Measurements from ENCODE around the gene FTO. TPM values are rescaled to one million over a fixed set of nuclear protein-coding genes. Genes with fewer than 3 reads are reported as not detected.

The FTO gene
- total and polyA plus RNA-seq, 5 donors from 2014 or later = 58.6 to 97.6 (median 93.4) TPM

DNA sequence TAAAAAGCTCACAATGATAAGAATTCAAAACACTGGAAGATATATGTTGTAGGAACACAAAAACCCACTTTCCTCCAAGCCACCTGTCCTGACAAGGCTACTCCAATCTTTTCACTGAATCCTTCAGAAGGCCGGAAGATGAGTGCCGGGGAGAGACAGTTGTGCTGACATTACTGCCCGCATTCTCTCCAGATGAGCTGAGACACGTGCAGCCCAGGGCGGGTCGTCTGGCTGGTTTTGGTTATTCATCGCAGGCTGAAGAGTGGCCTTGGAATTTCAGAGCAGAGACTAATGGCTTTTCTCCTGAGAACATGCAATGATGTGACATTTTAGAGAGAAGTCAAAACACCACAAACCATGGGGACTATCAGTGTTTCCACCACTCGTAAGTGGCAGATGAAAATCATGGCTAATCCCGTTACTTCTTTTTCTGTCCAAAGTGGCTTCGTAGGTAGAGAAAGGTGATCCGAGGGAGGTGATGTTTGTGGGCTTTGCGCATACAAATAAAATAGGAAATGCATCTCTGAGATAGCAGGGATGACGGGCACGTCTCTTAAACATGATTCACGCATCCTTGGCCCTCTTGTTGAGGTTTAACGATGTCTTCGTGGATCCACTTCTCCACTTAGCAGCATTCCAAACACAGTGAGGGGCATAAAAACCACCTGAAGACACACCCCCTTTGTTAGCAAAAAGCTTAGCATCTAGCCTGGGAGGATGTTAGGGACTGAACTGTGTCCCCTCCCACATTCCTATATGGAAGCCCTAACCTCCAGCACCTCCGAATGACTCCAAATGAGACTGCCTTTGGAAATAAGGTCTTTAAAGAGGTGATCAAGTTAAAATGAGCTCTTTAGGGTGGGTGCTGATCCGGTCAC is 448.6 kb downstream of the FTO start:
- no peaks in the 10 kb centered on the region for H3K27me3 ChIP-seq (ENCODE audit: control insufficient read depth, insufficient read depth, low read length)
- H3K27me3 Mint-ChIP-seq = peaks cover 4% of the 10 kb centered on the region
- no peaks in the 10 kb centered on the region for H3K4me1 ChIP-seq (ENCODE audit: control insufficient read depth, insufficient read depth, low read length, poor library complexity, severe bottlenecking)
- peaks cover 0 to 4% (median 1%) of the 10 kb centered on the region in 7 donors for H3K9me3 Mint-ChIP-seq
- no peaks in the 10 kb centered on the region for H3K36me3 ChIP-seq (ENCODE audit: control insufficient read depth, insufficient read depth, low read length)
- no peak overlapping the region for H3K4me3 ChIP-seq (ENCODE audit: low read depth, low read length)
- H3K4me1 Mint-ChIP-seq = no peaks in the 10 kb centered on the region
- H3K27ac Mint-ChIP-seq = no peak overlapping the region
- H3K9me3 ChIP-seq (ENCODE audit: control insufficient read depth in 2 of 2, low read length in 2 of 2) = no peaks in the 10 kb centered on the region
- no peak overlapping the region for H3K27ac ChIP-seq (ENCODE audit: insufficient read depth, low read length, poor library complexity, severe bottlenecking)
- no peaks in the 10 kb centered on the region for H3K36me3 Mint-ChIP-seq
- H3K4me3 Mint-ChIP-seq = no peak overlapping the region
- ATAC-seq (ENCODE audit: low read depth in 2 of 2) (no peak), DNase-seq (no peak)

DNA sequence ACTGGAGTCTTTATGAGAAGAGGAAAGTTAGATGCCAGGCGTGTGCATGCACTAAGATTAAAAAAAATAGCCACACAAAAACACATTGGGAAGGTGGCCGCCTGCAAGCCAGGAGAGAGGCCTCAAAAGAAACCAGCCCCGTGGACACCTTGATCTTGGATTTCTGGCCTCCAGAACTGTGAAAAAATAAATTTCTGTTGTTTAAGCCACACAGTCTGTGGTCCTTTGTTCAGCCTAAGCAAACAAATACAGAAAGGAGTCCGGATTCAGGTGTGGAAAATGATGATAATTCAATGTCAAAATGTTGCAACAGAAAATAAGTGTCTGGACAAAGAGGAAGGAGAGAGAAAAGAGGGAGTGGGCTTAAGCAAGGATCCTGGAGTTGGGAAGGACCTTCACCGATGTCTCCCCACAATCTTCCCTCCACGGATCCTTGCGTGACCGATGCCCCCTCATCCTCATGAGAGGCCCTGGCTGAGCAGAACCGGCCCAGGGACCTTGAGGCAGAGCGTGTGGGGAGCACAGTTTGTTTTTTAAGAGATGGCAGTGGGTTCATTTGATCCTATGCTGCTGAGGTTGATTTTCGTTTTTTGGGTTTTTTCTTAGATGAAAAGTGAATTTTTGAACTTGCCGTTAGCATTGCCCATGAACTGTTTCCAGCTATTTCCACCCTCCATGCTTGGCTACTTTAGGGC is 449.4 kb downstream of the FTO start:
- Histone ChIP-seq H3K4me1 (ENCODE audit: control insufficient read depth, insufficient read depth, low read length, poor library complexity, severe bottlenecking) (no peaks in the 10 kb centered on the region), H3K27me3 (ENCODE audit: control insufficient read depth, insufficient read depth, low read length) (no peaks in the 10 kb centered on the region), H3K27ac (ENCODE audit: insufficient read depth, low read length, poor library complexity, severe bottlenecking) (no peak overlapping the region), H3K36me3 (ENCODE audit: control insufficient read depth, insufficient read depth, low read length) (no peaks in the 10 kb centered on the region), H3K9me3 (ENCODE audit: control insufficient read depth in 2 of 2, low read length in 2 of 2) (no peaks in the 10 kb centered on the region), H3K4me3 (ENCODE audit: low read depth, low read length) (no peak overlapping the region)
- H3K4me3 Mint-ChIP-seq = no peak overlapping the region
- H3K27me3 Mint-ChIP-seq = peaks cover 4% of the 10 kb centered on the region
- no peak overlapping the region for H3K27ac Mint-ChIP-seq
- DNase-seq (no peak), ATAC-seq (ENCODE audit: low read depth in 2 of 2) (no peak)
- H3K36me3 Mint-ChIP-seq = no peaks in the 10 kb centered on the region
- no peaks in the 10 kb centered on the region for H3K4me1 Mint-ChIP-seq
- peaks cover 0 to 4% (median 1%) of the 10 kb centered on the region in 7 donors for H3K9me3 Mint-ChIP-seq

DNA sequence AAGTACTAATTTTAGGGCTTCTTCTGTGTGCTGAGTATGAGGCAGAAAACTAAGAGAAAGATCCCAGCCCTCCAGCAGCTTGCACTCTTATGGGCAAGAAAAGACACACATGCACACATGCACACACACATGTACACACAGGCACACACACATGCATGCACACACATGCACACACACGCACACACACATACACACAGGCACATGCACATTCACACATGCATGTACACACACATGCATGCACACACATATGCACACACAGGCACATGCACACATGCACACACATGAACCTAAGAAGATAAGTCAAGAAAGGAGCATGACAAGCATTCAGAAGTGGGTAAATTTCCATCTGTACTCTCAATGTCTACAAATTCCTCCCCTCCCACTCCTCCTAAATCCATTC is 452.4 kb downstream of the FTO start:
- H3K27ac Mint-ChIP-seq = no peak overlapping the region
- Histone ChIP-seq H3K27ac (ENCODE audit: insufficient read depth, low read length, poor library complexity, severe bottlenecking) (no peak overlapping the region), H3K4me1 (ENCODE audit: control insufficient read depth, insufficient read depth, low read length, poor library complexity, severe bottlenecking) (no peaks in the 10 kb centered on the region), H3K36me3 (ENCODE audit: control insufficient read depth, insufficient read depth, low read length) (no peaks in the 10 kb centered on the region), H3K4me3 (ENCODE audit: low read depth, low read length) (no peak overlapping the region), H3K9me3 (ENCODE audit: control insufficient read depth in 2 of 2, low read length in 2 of 2) (no peaks in the 10 kb centered on the region), H3K27me3 (ENCODE audit: control insufficient read depth, insufficient read depth, low read length) (no peaks in the 10 kb centered on the region)
- H3K27me3 Mint-ChIP-seq = peaks cover 4% of the 10 kb centered on the region
- H3K36me3 Mint-ChIP-seq = no peaks in the 10 kb centered on the region
- no peak overlapping the region for H3K4me3 Mint-ChIP-seq
- H3K9me3 Mint-ChIP-seq = peaks cover 0 to 8% (median 1%) of the 10 kb centered on the region in 7 donors
- no peaks in the 10 kb centered on the region for H3K4me1 Mint-ChIP-seq
- ATAC-seq (ENCODE audit: low read depth in 2 of 2) = no peak
- no peak for DNase-seq

DNA sequence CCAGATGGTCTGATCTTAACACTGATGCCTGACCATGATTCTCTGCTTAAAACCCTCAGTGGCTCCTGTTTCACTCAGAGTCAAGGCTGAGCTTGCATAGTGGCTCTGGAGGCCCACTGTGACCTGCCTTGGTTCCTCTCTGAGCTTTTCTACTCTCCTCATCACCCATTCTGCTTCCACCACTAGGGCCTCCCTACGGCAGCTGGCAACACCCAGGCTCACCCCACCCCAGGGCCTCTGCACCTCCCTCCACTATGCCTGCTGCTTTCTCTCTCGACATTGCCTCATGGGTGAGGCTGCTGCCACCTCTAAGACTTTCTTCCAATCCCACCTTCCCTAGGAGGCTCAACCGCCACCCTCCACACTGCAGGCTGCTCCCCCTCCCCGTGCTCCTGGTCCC is 455.0 kb downstream of the FTO start:
- DNase-seq (no peak), ATAC-seq (ENCODE audit: low read depth in 2 of 2) (no peak)
- H3K36me3 ChIP-seq (ENCODE audit: control insufficient read depth, insufficient read depth, low read length) = no peaks in the 10 kb centered on the region
- Mint-ChIP-seq H3K27ac (no peak overlapping the region), H3K27me3 (peaks cover 7% of the 10 kb centered on the region), H3K4me1 (no peaks in the 10 kb centered on the region), H3K9me3 (peaks cover 0 to 8% (median 4%) of the 10 kb centered on the region in 7 donors), H3K4me3 (no peak overlapping the region), H3K36me3 (no peaks in the 10 kb centered on the region)
- H3K4me1 ChIP-seq (ENCODE audit: control insufficient read depth, insufficient read depth, low read length, poor library complexity, severe bottlenecking) = no peaks in the 10 kb centered on the region
- no peak overlapping the region for H3K4me3 ChIP-seq (ENCODE audit: low read depth, low read length)
- H3K27ac ChIP-seq (ENCODE audit: insufficient read depth, low read length, poor library complexity, severe bottlenecking) = no peak overlapping the region
- no peaks in the 10 kb centered on the region for H3K9me3 ChIP-seq (ENCODE audit: control insufficient read depth in 2 of 2, low read length in 2 of 2)
- no peaks in the 10 kb centered on the region for H3K27me3 ChIP-seq (ENCODE audit: control insufficient read depth, insufficient read depth, low read length)

DNA sequence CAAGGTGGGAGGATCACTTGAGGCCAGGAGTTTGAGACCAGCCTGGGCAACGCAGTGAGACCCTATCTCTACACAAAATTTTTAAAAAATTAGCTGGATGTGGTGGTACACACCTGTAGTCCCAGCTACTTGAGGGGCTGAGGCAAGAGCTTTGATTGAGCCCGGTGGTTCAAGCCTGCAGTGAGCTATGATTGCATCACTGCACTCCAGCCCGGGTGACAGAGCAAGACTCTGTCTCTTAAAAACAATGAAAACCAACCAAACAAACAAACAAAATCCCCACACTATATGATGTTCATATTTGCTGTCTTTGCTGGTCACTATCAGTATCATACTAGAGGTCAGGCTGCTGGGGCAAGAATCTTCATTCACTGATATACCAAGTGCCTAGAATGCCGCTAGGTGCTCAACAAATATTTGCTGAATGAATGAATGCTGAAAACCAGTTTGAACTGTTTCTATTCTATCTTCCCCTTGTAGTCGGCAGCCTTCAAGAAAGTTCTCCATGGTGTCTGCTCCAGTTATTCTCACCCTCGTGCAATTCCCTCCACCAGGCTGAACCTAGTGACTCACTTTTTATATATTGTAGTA is 455.6 kb downstream of the FTO start:
- DNase-seq (no peak), ATAC-seq (ENCODE audit: low read depth in 2 of 2) (no peak)
- H3K27ac ChIP-seq (ENCODE audit: insufficient read depth, low read length, poor library complexity, severe bottlenecking) = no peak overlapping the region
- no peaks in the 10 kb centered on the region for H3K36me3 ChIP-seq (ENCODE audit: control insufficient read depth, insufficient read depth, low read length)
- H3K36me3 Mint-ChIP-seq = no peaks in the 10 kb centered on the region
- no peak overlapping the region for H3K27ac Mint-ChIP-seq
- peaks cover 7% of the 10 kb centered on the region for H3K27me3 Mint-ChIP-seq
- H3K4me1 Mint-ChIP-seq = no peaks in the 10 kb centered on the region
- peaks cover 0 to 8% (median 4%) of the 10 kb centered on the region in 7 donors for H3K9me3 Mint-ChIP-seq
- H3K4me3 ChIP-seq (ENCODE audit: low read depth, low read length) = no peak overlapping the region
- no peaks in the 10 kb centered on the region for H3K27me3 ChIP-seq (ENCODE audit: control insufficient read depth, insufficient read depth, low read length)
- no peaks in the 10 kb centered on the region for H3K4me1 ChIP-seq (ENCODE audit: control insufficient read depth, insufficient read depth, low read length, poor library complexity, severe bottlenecking)
- no peaks in the 10 kb centered on the region for H3K9me3 ChIP-seq (ENCODE audit: control insufficient read depth in 2 of 2, low read length in 2 of 2)
- H3K4me3 Mint-ChIP-seq = no peak overlapping the region

DNA sequence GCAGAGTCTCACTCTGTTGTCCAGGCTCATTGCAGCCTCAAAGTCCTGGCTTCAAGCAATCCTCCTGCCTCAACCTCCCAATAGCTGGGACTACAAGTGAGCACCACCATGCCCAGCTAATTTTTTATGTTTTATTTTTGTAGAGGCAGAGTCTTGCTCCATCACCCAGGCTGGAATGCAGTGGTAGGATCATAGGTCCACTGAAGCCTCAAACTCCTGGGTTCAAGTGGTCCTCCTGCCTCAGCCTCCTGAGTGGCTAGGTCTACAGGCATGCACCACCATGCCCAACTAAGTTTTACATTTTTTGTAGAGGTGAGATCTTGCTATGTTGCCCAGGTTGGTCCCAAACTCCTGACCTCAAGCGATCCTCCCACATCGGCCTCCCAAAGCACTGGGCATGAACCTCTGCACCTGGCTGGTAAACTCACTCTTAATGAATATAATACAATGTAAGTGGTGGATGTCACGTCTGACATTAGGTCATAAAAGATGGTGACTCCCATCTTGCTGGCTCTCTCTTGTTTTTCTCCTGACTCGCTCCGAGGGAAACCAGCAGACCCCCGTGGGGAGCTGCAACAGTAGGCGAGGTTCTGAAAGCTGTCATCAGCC is 456.4 kb downstream of the FTO start:
- peaks cover 7% of the 10 kb centered on the region for H3K27me3 Mint-ChIP-seq
- Histone ChIP-seq H3K36me3 (ENCODE audit: control insufficient read depth, insufficient read depth, low read length) (no peaks in the 10 kb centered on the region), H3K4me3 (ENCODE audit: low read depth, low read length) (no peak overlapping the region), H3K4me1 (ENCODE audit: control insufficient read depth, insufficient read depth, low read length, poor library complexity, severe bottlenecking) (no peaks in the 10 kb centered on the region), H3K27ac (ENCODE audit: insufficient read depth, low read length, poor library complexity, severe bottlenecking) (no peak overlapping the region), H3K27me3 (ENCODE audit: control insufficient read depth, insufficient read depth, low read length) (no peaks in the 10 kb centered on the region), H3K9me3 (ENCODE audit: control insufficient read depth in 2 of 2, low read length in 2 of 2) (no peaks in the 10 kb centered on the region)
- H3K4me1 Mint-ChIP-seq = no peaks in the 10 kb centered on the region
- H3K36me3 Mint-ChIP-seq = no peaks in the 10 kb centered on the region
- no peak overlapping the region for H3K27ac Mint-ChIP-seq
- H3K9me3 Mint-ChIP-seq = peaks cover 0 to 6% (median 4%) of the 10 kb centered on the region in 7 donors
- DNase-seq (no peak), ATAC-seq (ENCODE audit: low read depth in 2 of 2) (no peak)
- no peak overlapping the region for H3K4me3 Mint-ChIP-seq

DNA sequence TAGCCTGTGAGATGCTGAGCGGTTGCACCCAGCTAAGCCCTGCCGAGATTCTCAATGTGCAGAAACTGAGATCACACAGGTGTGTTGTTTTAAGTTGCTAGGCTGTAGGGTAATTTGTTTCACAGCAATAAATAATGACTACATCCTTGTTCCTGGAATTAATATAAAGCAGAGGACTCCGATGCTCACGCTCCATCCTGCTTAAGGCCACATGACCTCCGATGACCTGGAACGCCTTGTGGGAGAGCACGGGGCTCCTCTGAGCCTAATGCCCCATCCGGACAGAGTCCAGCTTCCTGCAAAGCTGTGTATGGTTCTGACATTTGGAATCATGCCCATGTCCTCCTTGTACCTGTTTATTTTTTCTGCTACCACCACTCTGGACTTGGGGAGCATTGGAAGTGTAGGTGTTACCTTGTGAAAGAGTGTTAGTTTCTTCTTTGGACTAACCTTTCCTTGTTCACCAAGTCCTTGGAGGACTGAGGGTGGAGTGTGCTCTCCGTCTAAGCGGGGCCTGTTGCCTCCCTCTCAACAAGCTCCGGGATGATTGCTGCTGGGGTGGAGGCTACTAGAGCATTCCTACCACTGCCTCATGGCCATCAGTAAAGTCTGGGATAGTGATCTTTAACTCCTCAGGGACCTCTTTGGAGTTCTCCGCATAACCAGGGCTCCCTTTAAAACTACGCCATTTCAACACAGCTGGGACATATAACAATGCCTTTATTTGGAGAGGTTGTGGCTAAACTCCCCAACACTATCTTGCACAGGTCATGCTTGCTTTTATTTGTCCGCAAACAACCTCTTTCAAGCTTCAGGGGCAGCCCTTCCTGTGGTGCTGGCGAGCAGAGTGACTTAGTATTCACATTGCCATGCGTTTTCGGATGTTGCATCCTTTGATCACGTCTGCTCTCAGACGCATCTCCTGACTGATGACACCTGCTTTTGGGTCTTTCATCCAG is 457.3 kb downstream of the FTO start:
- H3K4me3 Mint-ChIP-seq = no peak overlapping the region
- H3K27me3 Mint-ChIP-seq = peaks cover 4% of the 10 kb centered on the region
- peaks cover 0 to 6% (median 2%) of the 10 kb centered on the region in 7 donors for H3K9me3 Mint-ChIP-seq
- H3K27me3 ChIP-seq (ENCODE audit: control insufficient read depth, insufficient read depth, low read length) = no peaks in the 10 kb centered on the region
- H3K4me1 Mint-ChIP-seq = no peaks in the 10 kb centered on the region
- no peaks in the 10 kb centered on the region for H3K9me3 ChIP-seq (ENCODE audit: control insufficient read depth in 2 of 2, low read length in 2 of 2)
- ATAC-seq (ENCODE audit: low read depth in 2 of 2) = no peak
- H3K4me1 ChIP-seq (ENCODE audit: control insufficient read depth, insufficient read depth, low read length, poor library complexity, severe bottlenecking) = no peaks in the 10 kb centered on the region
- H3K36me3 ChIP-seq (ENCODE audit: control insufficient read depth, insufficient read depth, low read length) = no peaks in the 10 kb centered on the region
- no peak overlapping the region for H3K27ac Mint-ChIP-seq
- H3K4me3 ChIP-seq (ENCODE audit: low read depth, low read length) = no peak overlapping the region
- H3K27ac ChIP-seq (ENCODE audit: insufficient read depth, low read length, poor library complexity, severe bottlenecking) = no peak overlapping the region
- DNase-seq = no peak
- no peaks in the 10 kb centered on the region for H3K36me3 Mint-ChIP-seq

Measured in CD4-positive, CD25-positive, alpha-beta regulatory T cell (primary cell).